KOPT-K1 (cell line): ENCODE data around the gene TRAF3IP3.

Source experiments
- H3K27ac ChIP-seq: fragments of 200-600 bp; sonication (generic); 2 replicates; pipeline ENCODE4 v1.5.1; 2016; ENCODE audit warnings: antibody characterized with exemption, mild to moderate bottlenecking, low read depth, low read length; ENCODE audit not compliant: poor library complexity, severe bottlenecking
- H3K36me3 ChIP-seq: fragments of 200-600 bp; sonication (generic); 2 replicates; pipeline ENCODE4 v1.5.1; 2017; ENCODE audit warnings: antibody characterized with exemption, mild to moderate bottlenecking, low read length, moderate library complexity; ENCODE audit not compliant: insufficient read depth
- H3K9me3 ChIP-seq: fragments of 200-600 bp; sonication (generic); 2 replicates; pipeline ENCODE4 v1.5.1; 2017; ENCODE audit warnings: antibody characterized with exemption, low read length, mild to moderate bottlenecking; ENCODE audit not compliant: insufficient read depth, poor library complexity, severe bottlenecking

Gene TRAF3IP3

DNA sequence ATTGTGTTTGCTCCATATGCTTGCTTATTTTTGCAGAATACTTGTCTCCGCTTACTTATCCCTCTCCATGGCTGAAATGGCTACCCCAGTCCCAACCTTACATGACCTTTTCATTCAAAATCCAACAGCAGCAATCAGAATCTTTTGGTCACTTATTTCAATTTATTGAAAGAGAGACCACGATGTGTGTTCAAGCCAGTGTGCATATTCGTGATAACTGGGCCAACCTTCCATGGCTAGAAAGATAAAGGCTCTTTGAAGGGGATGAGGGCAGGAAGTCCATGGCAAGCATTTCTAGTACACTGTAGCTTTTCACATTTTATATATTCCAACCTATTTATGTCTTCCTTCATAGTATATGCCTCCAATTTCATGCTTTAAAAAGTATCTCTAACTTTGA is 28.1 kb upstream of the TRAF3IP3 start:
- Histone ChIP-seq H3K36me3 (no peaks in the 10 kb centered on the region), H3K9me3 (peaks cover 4% of the 10 kb centered on the region), H3K27ac (no peak overlapping the region)

DNA sequence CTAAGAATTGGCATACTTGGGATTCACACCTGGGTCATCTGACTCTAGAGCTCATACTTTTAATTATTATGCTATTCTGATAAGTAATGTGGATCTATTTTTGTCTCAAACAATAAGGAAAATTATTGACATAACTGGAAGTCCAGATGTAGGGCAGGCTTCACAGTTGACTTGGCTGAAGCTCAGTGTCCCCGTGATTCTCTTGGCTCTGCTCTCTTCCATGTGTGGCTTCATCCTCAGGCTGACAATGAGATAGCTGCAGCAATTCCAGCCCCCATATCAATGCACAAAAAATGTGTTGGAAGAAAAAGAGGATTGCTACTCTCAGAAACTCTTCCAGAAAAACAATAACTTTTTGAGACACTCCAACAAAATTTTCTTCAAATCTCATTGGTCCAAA is 27.4 kb upstream of the TRAF3IP3 start:
- Histone ChIP-seq H3K27ac (no peak overlapping the region), H3K9me3 (peaks cover 4% of the 10 kb centered on the region), H3K36me3 (no peaks in the 10 kb centered on the region)

DNA sequence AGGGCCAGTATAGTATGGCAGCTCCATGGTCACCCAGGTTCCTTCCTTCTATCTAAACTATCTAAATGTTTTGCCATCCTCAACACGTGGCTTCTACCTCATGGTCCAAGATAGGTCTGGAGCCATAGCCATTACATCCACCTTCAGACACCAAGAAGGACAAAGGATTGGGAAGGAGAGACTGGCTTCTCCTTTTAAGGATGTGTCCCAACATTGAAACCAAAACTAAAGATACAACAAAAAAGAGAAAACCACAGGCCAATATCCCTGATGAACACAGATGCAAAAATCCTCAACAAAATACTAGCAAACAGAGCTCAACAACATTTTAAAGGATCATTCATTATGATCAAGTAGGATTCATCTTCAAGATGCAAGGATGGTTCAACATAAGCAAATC is 26.4 kb upstream of the TRAF3IP3 start:
- peaks cover 4% of the 10 kb centered on the region for H3K9me3 ChIP-seq
- H3K36me3 ChIP-seq: no peaks in the 10 kb centered on the region
- H3K27ac ChIP-seq: no peak overlapping the region

DNA sequence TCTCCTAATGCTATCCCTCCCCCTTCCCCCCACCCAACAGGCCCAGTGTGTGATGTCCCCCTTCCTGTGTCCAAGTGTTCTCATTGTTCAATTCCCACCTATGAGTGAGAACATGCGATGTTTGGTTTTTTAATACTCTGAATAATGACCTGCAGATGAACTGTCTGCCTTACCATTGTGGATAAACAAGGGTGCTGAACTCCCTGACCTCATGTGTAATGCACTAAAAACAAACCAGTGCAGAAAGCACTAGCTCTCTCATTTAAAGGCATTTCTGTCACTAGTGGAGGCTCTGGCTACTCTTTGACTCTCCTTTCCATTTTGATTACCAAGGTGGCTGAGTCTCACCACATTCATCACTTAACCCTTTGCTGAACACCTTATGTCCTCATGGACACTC is 23.1 kb upstream of the TRAF3IP3 start:
- no peak overlapping the region for H3K27ac ChIP-seq
- peaks cover 4% of the 10 kb centered on the region for H3K9me3 ChIP-seq
- H3K36me3 ChIP-seq: no peaks in the 10 kb centered on the region

DNA sequence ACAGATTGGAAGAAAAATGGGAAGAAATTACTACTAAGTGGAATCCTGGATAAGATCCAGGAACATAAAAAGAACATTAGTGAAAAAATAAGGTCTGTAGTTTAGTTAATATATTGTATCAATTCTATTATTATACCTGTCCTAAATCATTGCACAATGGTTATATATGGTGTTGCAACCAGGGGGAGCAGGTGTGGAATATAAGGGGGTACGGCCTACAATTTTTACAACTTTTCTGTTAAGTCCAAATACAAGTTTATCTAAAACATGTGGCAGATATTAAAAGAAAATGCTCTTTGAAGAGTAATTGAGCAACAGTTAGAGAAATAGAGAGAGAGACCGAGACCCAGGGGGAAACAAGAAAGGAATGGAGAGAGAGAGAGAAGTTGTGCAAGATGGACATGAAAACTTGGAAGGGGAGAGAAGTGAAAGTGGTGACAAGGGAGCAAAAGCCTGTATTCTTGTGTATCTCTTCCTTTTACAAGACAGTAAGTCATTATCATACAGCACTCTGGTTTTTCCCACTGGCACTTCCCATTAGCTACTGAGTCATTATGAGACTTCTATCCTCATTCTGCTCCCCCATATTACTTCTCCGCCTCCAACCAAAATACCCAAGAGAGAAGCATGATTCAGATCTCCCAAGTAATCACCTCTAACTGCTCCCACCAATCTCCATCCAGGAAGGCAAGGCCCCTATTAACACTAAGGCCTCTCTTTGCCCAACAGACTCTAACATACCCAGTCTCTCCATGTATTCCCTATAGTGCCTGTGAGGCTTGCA is 22.3 kb upstream of the TRAF3IP3 start:
- Histone ChIP-seq H3K27ac (no peak overlapping the region), H3K36me3 (no peaks in the 10 kb centered on the region), H3K9me3 (peaks cover 4% of the 10 kb centered on the region)

DNA sequence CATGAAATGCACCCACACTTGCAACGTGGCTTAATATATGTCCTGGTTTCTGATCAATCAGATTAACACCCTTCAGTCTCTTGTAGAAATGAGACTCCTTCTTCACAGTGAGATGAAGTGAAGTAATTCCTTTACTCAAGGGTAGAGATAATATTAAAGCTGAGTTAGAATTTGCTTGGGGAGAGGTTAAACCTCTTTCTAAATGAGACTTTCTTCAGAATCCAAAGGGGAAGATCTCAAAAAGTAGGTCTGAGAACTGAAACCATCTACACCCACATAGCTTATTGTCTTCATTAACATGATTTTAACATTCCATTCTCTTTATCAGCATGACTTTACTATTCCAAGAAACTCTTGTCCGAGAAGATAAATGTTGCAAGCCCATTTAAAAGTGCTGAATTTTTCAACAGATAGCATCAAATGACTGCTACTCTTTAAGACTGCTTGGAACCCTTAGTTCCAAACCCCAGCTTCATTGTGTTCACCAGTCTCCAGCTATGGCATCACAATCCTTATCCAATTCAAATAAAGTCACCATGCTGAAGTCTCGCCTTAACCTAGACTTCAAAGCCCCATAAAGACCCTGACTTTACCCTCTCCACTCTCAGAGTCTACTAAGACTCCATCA is 19.2 kb upstream of the TRAF3IP3 start:
- Histone ChIP-seq H3K27ac (no peak overlapping the region), H3K9me3 (no peaks in the 10 kb centered on the region), H3K36me3 (no peaks in the 10 kb centered on the region)

DNA sequence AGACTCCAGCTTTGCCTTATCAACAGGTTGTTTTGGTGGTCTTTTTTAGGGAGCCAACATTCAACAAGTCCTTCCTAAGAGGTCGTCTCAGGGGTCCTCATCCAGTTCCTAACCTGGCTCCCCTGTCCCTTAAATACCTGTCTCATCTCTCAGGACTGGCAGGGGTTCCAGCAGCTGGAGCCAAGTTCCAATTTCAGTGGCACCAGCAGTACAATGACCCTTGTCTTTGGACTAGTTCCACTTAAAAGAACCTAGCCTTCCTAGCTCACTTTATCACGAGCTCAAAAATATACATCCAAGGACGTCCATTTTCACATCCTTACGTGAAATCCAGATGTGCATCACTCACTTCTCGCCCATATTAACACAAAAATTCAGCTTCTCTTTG is 18.7 kb upstream of the TRAF3IP3 start:
- H3K36me3 ChIP-seq: no peaks in the 10 kb centered on the region

DNA sequence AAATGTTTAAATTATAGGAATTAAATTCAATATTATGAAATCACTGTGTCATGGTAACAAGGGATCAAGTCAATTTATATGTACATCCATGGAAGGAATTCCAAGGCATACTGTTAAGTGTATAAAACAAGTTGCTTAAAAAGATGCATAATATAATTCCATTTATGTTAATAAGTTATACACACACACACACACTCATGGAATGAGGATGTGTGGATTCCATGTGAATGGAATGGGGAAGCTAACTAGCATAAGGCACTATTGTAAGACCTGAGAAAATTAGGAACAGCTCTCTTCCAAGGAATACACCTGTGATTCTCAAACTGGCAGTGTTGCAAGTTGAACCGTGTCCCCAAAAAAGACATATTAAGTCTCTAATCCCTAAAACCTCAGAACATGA is 17.6 kb upstream of the TRAF3IP3 start:
- Histone ChIP-seq H3K36me3 (no peaks in the 10 kb centered on the region), H3K9me3 (no peaks in the 10 kb centered on the region), H3K27ac (no peak overlapping the region)

More for the DNA sequence above, 18.7 kb upstream of the TRAF3IP3 start:
- no peak overlapping the region for H3K27ac ChIP-seq
- no peaks in the 10 kb centered on the region for H3K9me3 ChIP-seq

DNA sequence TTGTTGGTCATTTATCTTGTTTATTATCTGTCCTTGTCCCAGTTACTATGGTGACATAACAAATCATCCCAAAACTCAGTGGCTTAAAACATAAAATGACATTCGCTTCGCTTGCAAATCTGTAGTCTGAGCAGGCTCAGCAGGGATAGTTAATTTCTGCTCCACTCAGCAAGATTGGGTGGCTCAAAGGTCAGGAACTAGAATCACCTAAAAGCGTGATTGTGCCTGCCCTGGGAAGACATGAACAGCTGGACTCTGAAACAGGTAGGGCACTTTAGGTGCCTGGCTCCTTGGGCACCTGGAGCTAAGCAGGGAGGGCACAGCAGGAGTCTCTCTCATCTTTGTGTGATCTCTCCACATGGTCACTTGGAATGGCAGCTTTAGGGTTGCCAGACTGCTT is 14.7 kb upstream of the TRAF3IP3 start:
- Histone ChIP-seq H3K36me3 (no peaks in the 10 kb centered on the region), H3K9me3 (no peaks in the 10 kb centered on the region), H3K27ac (no peak overlapping the region)

DNA sequence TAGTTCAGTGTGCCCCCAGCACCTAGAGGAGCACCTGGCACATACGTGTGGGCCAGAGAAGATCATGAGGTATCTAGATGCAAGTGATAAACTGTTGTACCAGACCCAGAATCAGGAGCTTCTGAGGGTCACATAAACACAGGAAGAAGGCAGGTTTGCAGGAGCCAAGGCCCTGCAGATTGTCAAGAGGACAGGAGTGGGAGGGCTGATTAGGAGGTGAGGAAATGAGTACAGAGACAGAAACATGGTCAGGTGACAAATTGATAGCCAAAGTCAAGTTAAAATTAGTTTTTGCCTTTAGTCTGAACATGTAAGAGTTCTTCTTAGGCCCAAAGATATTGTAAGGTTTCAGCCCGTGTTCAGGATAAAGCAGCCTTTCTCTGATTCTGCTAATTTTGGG is 14.0 kb upstream of the TRAF3IP3 start:
- no peaks in the 10 kb centered on the region for H3K9me3 ChIP-seq
- H3K27ac ChIP-seq: no peak overlapping the region
- no peaks in the 10 kb centered on the region for H3K36me3 ChIP-seq

DNA sequence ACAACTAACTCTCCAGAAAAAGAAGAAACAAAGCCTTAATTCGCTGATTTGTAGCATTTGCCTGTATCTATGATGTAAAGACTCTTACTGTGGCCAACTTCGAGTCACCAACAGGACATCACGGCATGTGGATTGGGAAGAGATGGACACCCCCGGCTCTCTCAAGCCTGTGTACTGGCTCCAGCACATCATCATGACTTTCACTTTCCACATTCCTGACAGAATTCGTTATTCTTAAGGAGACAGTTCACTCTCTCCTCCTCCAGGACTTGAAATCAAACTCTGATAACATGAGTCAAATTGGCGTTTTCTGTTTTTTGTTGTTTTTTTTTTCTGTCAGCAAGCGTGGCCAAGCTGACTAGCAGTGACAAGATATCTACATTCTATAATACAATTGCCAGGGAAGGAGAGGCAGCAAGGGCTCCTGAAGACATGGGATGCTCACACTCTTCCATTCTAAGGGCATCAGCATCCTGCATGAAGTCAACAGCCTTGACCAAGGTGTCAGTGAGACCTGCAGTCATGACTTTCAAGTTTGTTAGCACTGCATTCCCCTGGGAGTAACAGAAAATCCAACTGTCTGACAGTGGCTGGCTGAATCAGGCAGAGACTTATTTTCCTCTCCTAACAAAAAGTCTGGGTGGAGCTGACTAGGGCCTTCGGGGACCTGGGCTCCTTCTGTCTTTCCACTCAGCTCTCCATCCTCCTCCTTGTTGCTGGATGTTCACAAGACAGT is 13.3 kb upstream of the TRAF3IP3 start:
- H3K27ac ChIP-seq: no peak overlapping the region
- no peaks in the 10 kb centered on the region for H3K36me3 ChIP-seq
- H3K9me3 ChIP-seq: no peaks in the 10 kb centered on the region

DNA sequence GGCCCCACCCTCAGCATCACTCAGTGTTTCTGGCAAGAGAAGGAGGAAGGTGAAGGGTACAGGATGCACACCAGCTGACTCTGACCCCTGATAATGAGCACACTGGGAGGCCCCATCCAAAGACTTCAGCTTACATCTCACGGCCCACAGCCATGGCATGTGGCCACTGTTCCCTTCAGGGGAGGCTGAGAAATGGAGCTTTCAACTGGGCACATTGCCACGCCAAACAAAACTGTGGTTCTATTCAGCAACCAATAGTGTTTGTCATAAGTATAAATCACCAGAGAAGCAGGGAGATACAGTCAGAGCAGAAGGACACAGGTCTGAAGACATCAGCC is 12.7 kb upstream of the TRAF3IP3 start:
- Histone ChIP-seq H3K9me3 (no peaks in the 10 kb centered on the region), H3K27ac (no peak overlapping the region), H3K36me3 (no peaks in the 10 kb centered on the region)

DNA sequence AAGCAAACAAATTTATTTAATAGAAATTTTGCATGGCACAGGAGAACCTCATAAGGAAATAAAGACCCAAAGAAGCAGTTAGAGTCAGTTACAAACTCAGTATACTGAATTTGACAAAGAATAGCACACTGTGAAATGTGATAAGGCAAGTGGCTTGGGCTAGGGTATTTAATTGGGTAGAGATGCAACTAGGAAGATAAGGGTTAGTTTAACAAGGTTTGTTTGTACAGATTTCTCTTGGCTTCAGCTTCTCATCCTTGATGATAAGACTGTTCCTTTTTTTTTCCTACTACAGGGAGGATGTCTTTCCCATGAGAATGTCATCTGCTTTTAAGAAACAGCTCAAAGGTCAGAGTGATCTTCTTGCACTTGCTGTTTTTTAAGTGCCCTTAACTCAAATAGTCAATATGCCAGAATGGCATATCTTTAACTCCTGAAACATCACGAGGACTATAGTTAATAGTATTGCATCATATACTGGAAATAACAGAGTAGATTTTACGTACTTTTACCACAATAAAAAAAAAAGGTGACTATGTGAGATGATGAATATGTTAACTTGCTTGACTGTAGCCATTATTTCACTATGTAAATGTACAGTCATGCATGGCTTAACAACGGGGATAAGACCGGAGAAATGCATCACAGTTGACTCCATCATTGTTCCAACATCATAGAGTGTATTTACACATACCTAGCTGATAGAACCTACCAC is 9.2 kb upstream of the TRAF3IP3 start:
- H3K27ac ChIP-seq: no peak overlapping the region
- no peaks in the 10 kb centered on the region for H3K9me3 ChIP-seq

DNA sequence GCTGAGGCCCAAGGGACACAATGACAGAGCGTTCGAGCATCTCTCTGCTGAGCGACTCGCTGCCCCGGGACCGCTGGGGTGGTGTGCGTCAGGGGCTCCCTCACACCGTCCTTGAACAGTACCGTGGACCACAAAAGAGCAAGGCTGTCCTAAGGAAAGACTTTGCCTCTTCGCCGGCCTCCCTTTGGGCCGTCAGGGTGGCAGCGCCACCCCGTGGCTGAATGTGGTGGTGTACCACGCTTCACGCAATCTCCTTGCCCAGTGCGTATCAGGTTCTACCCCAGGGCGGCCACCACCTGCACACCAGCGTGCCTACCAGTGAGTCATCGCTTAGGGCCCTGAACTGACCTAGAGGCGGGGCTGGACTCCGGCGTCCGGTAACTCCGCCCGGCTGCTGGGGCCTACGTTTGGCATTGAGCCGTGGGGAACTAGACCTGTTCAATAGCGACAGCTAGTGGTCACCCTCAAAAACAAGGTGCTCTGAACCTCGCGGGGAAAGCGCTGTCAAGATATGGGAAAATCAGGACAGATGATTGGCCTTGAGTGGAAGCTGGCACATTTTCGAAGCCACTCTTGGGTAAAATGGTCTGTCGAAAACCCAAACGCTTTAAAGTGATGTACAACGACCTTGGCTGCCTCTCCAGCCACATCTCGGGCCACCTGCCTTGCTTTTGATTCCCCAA is 8.1 kb upstream of the TRAF3IP3 start:
- H3K27ac ChIP-seq: no peak overlapping the region
- H3K36me3 ChIP-seq: no peaks in the 10 kb centered on the region
- H3K9me3 ChIP-seq: no peaks in the 10 kb centered on the region

More for the DNA sequence above, 9.2 kb upstream of the TRAF3IP3 start:
- no peaks in the 10 kb centered on the region for H3K36me3 ChIP-seq

DNA sequence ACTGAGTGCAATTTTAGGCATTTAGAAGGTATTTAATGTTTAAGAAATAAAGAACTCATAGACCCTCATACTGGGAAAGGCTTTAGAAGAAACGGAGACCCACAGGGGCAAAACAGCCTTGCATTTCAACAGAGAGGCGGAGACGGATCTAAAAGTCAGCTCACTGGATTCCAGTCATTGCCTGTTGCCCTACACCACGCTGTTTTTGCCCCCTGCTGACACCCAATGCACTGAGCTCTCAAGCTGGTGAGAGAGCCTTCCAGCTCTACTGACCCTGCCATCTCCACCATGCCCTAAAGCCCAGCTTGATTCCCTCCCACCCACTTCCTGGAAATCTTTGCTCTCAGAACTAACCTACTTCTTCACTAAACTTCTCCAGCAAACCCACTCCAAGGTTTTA is 7.2 kb upstream of the TRAF3IP3 start:
- Histone ChIP-seq H3K9me3 (no peaks in the 10 kb centered on the region), H3K27ac (no peak overlapping the region), H3K36me3 (no peaks in the 10 kb centered on the region)
